Trophoblast cell (in vitro differentiated cells and primary cell): ENCODE results near the gene ADAMTSL3.

Experiments
- DNase-seq, 2 donors: peaks; one replicate each; pipeline ENCODE4 v3.0.0-alpha.2; 2016
- H2AFZ ChIP-seq: 2 replicates; pipeline ENCODE4 v1.6.1; 2013; ENCODE audit warnings: low read length, moderate library complexity, mild to moderate bottlenecking; ENCODE audit not compliant: insufficient read depth, poor library complexity
- H2AK5ac ChIP-seq: 2 replicates; pipeline ENCODE4 v1.6.1; 2013; ENCODE audit warnings: mild to moderate bottlenecking, low read length
- H2BK120ac ChIP-seq: 2 replicates; pipeline ENCODE4 v1.6.1; 2013; ENCODE audit warnings: low read length, mild to moderate bottlenecking, moderate library complexity; ENCODE audit not compliant: insufficient read depth, poor library complexity
- H2BK12ac ChIP-seq: 2 replicates; pipeline ENCODE4 v1.6.1; 2013; ENCODE audit warnings: mild to moderate bottlenecking, low read length, moderate library complexity
- H2BK5ac ChIP-seq: 2 replicates; pipeline ENCODE4 v1.6.1; 2013; ENCODE audit warnings: low read length, low read depth, moderate library complexity, mild to moderate bottlenecking; ENCODE audit not compliant: poor library complexity
- H3K14ac ChIP-seq: 2 replicates; pipeline ENCODE4 v1.6.1; 2013; ENCODE audit warnings: mild to moderate bottlenecking, low read length
- H3K18ac ChIP-seq: 2 replicates; pipeline ENCODE4 v1.6.1; 2013; ENCODE audit warnings: mild to moderate bottlenecking, low read length
- H3K23ac ChIP-seq: 2 replicates; pipeline ENCODE4 v1.6.1; 2013; ENCODE audit warnings: low read length
- H3K27ac ChIP-seq: 2 replicates; pipeline ENCODE4 v1.5.1; 2013; ENCODE audit warnings: low read depth, mild to moderate bottlenecking, inconsistent platforms, low read length, moderate library complexity
- H3K27me3 ChIP-seq: 2 replicates; pipeline ENCODE4 v1.6.1; 2013; ENCODE audit warnings: inconsistent platforms, mild to moderate bottlenecking, low read length, moderate library complexity; ENCODE audit not compliant: insufficient read depth
- H3K36me3 ChIP-seq, 2 experiments: 1 replicate in 1 of 2; 2 replicates in 1 of 2; pipeline ENCODE4 v1.6.1; 2013; ENCODE audit warnings: low read length in 2 of 2, mild to moderate bottlenecking in 2 of 2, moderate library complexity in 1 of 2; ENCODE audit not compliant: insufficient read depth in 2 of 2, control insufficient read depth in 1 of 2
- H3K4ac ChIP-seq: 2 replicates; pipeline ENCODE4 v1.6.1; 2013; ENCODE audit warnings: low read depth, mild to moderate bottlenecking, low read length, moderate library complexity
- H3K4me1 ChIP-seq, 2 experiments: 1 replicate in 1 of 2; 2 replicates in 1 of 2; pipeline ENCODE4 v1.6.1; 2013; ENCODE audit warnings: low read length in 2 of 2, mild to moderate bottlenecking in 2 of 2, moderate library complexity in 1 of 2; ENCODE audit not compliant: insufficient read depth in 2 of 2, control insufficient read depth in 1 of 2
- H3K4me2 ChIP-seq: 2 replicates; pipeline ENCODE4 v1.6.1; 2013; ENCODE audit warnings: inconsistent platforms, mild to moderate bottlenecking, low read length, moderate library complexity
- H3K4me3 ChIP-seq: 2 replicates; pipeline ENCODE4 v1.5.1; 2013; ENCODE audit warnings: mild to moderate bottlenecking, low read depth, low read length, inconsistent platforms
- H3K79me1 ChIP-seq: one replicate; pipeline ENCODE4 v1.6.1; 2013; ENCODE audit warnings: low read length
- H3K79me2 ChIP-seq: 2 replicates; pipeline ENCODE4 v1.6.1; 2013; ENCODE audit warnings: low read length, mild to moderate bottlenecking; ENCODE audit not compliant: control insufficient read depth, insufficient read depth, poor library complexity
- H3K9ac ChIP-seq: 2 replicates; pipeline ENCODE4 v1.6.1; 2013; ENCODE audit warnings: mild to moderate bottlenecking, low read length
- H3K9me3 ChIP-seq: 2 replicates; pipeline ENCODE4 v1.6.1; 2013; ENCODE audit warnings: low read depth, mild to moderate bottlenecking, control low read depth, inconsistent platforms, low read length; ENCODE audit not compliant: insufficient read depth
- H4K12ac ChIP-seq: 2 replicates; pipeline ENCODE4 v1.6.1; 2013; ENCODE audit warnings: low read depth, mild to moderate bottlenecking, low read length, moderate library complexity
- H4K8ac ChIP-seq: 2 replicates; pipeline ENCODE4 v1.6.1; 2013; ENCODE audit warnings: low read depth, mild to moderate bottlenecking, low read length, moderate library complexity
- H4K91ac ChIP-seq: one replicate; pipeline ENCODE4 v1.6.1; 2013; ENCODE audit warnings: low read depth, mild to moderate bottlenecking, low read length, moderate library complexity
- WGBS: extraction: QIAGEN DNeasy Blood & Tissue Kit; methylation state at CpG from one replicate; pipeline ENCODE4 v1.1.7; 2013; ENCODE audit warnings: missing lambda C conversion rate; ENCODE audit not compliant: insufficient read length, insufficient coverage; ENCODE audit errors: extremely low coverage; 5-methylcytosine and 5-hydroxymethylcytosine counted together

The ADAMTSL3 gene

DNA sequence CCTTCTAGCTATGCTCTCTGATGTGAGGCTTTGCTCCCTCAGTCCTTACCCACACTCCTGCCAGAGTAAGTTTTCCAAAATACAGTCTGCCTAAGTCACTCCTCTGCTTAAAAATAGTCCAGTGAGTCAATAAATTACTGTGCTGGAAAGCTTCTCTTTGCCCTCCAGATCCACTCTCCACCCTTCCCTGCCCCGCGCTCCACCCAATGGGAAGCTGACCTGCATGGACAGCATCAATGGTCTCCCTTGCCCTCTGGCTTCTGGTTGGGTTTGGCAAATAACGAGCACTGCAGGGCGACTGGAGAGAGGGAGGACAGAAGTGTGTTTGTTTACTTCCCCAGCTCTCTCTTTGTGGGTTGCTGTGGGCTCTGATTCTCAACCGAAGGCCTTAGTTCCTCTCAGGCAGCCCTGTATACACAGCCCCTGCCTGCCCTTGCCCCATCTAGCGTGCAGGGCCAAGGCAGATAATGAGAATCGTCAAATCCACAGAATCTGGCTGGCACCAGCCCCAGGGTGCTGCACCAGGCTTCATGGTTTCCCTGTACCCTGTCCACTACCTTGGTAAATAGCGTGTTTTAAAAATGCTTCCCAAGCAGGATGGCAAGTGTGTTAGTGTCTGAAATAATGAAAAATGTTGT lies 110.4 kb downstream of the ADAMTSL3 start:
- no peak overlapping the region for H2BK5ac ChIP-seq
- no peaks in the 10 kb centered on the region for H3K79me1 ChIP-seq
- H3K23ac ChIP-seq = no peak overlapping the region
- no peak overlapping the region for H2BK12ac ChIP-seq
- no peak for DNase-seq
- no peak overlapping the region for H3K4me2 ChIP-seq
- no peak overlapping the region for H2BK120ac ChIP-seq
- H2AFZ ChIP-seq = no peak overlapping the region
- H3K36me3 ChIP-seq = no peaks in the 10 kb centered on the region
- H3K18ac ChIP-seq = no peak overlapping the region
- H3K14ac ChIP-seq = no peak overlapping the region
- no peak overlapping the region for H2AK5ac ChIP-seq
- H3K9ac ChIP-seq = no peak overlapping the region
- no peaks in the 10 kb centered on the region for H3K4me1 ChIP-seq
- no peak overlapping the region for H4K8ac ChIP-seq
- H3K4ac ChIP-seq = no peak overlapping the region
- H3K79me2 ChIP-seq = no peaks in the 10 kb centered on the region
- no peaks in the 10 kb centered on the region for H3K9me3 ChIP-seq
- H3K27ac ChIP-seq = no peak overlapping the region
- H3K4me3 ChIP-seq = no peak overlapping the region
- no CpG with 5 or more reads among the region's 8 CpGs for WGBS
- no peak overlapping the region for H4K91ac ChIP-seq
- H4K12ac ChIP-seq = no peak overlapping the region
- H3K27me3 ChIP-seq = no peaks in the 10 kb centered on the region

DNA sequence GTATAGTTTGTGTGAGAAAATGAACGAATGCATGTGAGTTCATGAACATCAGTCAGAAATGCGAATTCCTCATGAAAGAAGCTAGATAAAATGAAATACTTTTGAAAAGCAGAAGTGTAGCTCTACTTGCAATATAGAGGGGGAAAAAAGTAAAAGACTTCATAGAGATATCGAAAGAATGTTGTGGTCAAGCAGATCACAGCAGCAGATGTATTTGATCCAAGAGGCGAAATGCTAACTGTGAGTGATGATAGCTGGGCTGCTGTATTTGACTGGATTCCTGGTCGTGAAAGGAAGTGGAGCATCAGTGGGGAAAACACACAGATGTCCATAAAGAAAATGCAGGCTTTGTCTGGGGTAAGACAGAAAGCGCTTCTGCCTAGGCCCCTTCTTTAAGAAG lies 112.4 kb downstream of the ADAMTSL3 start:
- H3K79me1 ChIP-seq = no peaks in the 10 kb centered on the region
- no peaks in the 10 kb centered on the region for H3K36me3 ChIP-seq
- no peak for DNase-seq
- no peak overlapping the region for H4K91ac ChIP-seq
- H3K9me3 ChIP-seq = no peaks in the 10 kb centered on the region
- H2AK5ac ChIP-seq = no peak overlapping the region
- no peak overlapping the region for H2BK120ac ChIP-seq
- H3K4ac ChIP-seq = no peak overlapping the region
- H3K14ac ChIP-seq = no peak overlapping the region
- no peak overlapping the region for H3K4me2 ChIP-seq
- H3K9ac ChIP-seq = no peak overlapping the region
- H4K12ac ChIP-seq = no peak overlapping the region
- H2AFZ ChIP-seq = no peak overlapping the region
- H3K27ac ChIP-seq = no peak overlapping the region
- WGBS = no CpG with 5 or more reads among the region's 6 CpGs
- H3K79me2 ChIP-seq = no peaks in the 10 kb centered on the region
- H3K4me3 ChIP-seq = no peak overlapping the region
- H3K4me1 ChIP-seq = no peaks in the 10 kb centered on the region
- H3K23ac ChIP-seq = no peak overlapping the region
- no peak overlapping the region for H2BK12ac ChIP-seq
- H3K18ac ChIP-seq = no peak overlapping the region
- no peak overlapping the region for H2BK5ac ChIP-seq
- H4K8ac ChIP-seq = no peak overlapping the region
- H3K27me3 ChIP-seq = no peaks in the 10 kb centered on the region

DNA sequence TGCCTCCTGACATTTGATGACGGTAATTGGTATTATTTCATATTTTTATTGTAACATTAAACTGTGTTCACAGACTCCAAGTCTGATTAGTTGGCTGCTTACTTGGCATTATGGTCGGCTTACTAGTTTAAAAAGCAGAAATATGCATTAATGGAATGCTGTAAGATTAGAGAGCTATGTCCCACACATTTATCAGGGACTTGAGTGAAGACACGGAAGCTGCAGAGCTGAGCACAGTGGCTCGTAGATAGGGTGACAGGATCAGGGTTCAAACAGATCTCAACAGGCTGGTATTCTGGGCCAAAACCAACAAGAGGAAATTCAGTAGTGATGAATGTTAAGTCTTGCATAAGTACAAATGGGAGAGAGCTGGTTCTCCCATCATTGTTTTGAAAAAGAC lies 113.8 kb downstream of the ADAMTSL3 start:
- H4K12ac ChIP-seq = no peak overlapping the region
- WGBS = no CpG with 5 or more reads among the region's 4 CpGs

DNA sequence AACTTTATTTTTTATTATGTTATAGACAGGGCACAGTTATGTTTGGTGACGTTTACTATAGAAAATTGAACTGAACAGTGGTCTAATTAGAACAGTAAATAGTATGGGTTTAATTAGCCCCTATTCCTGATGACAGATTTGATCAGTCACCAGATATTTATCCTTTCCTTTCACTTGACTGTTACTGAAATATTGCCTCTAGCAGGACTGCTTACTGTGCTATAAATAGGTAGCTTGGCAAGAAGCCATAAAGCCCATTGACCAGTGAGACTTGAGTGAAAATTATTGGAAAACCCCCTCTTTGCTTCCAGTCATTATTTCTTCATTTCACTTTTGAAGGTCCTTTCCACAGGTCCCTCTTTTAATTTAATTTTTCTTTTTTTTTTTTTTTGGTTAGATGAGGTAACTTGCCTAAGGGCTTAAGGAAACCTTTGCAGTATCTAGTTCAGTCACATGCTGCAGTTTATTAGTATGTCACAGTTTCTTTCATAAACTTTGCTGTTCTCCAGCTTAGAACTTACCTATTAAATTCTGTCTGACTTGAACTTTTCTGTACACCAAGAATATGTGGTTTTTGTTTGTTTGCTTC lies 115.6 kb downstream of the ADAMTSL3 start:
- no peak overlapping the region for H3K18ac ChIP-seq
- WGBS = no CpG with 5 or more reads among the region's 1 CpG

More for the DNA sequence above, 113.8 kb downstream of the ADAMTSL3 start:
- H3K9me3 ChIP-seq = no peaks in the 10 kb centered on the region
- no peak overlapping the region for H4K91ac ChIP-seq
- no peak for DNase-seq
- H2BK12ac ChIP-seq = no peak overlapping the region
- H3K36me3 ChIP-seq = no peaks in the 10 kb centered on the region
- H3K14ac ChIP-seq = no peak overlapping the region
- no peaks in the 10 kb centered on the region for H3K79me1 ChIP-seq
- no peak overlapping the region for H2BK120ac ChIP-seq
- no peak overlapping the region for H3K18ac ChIP-seq
- no peak overlapping the region for H4K8ac ChIP-seq
- no peak overlapping the region for H3K4me2 ChIP-seq
- no peak overlapping the region for H3K4ac ChIP-seq
- no peak overlapping the region for H2AFZ ChIP-seq
- no peaks in the 10 kb centered on the region for H3K27me3 ChIP-seq
- no peak overlapping the region for H3K23ac ChIP-seq
- no peaks in the 10 kb centered on the region for H3K4me1 ChIP-seq
- H3K27ac ChIP-seq = no peak overlapping the region
- H3K4me3 ChIP-seq = no peak overlapping the region
- H3K79me2 ChIP-seq = no peaks in the 10 kb centered on the region
- no peak overlapping the region for H3K9ac ChIP-seq
- H2BK5ac ChIP-seq = no peak overlapping the region
- H2AK5ac ChIP-seq = no peak overlapping the region

More for the DNA sequence above, 115.6 kb downstream of the ADAMTSL3 start:
- Histone ChIP-seq H3K14ac (no peak overlapping the region), H2AFZ (no peak overlapping the region), H3K4me3 (no peak overlapping the region), H4K91ac (no peak overlapping the region), H3K27me3 (no peaks in the 10 kb centered on the region), H3K4me2 (no peak overlapping the region), H3K9me3 (no peaks in the 10 kb centered on the region), H3K27ac (no peak overlapping the region), H2BK5ac (no peak overlapping the region), H4K12ac (no peak overlapping the region), H3K23ac (no peak overlapping the region), H4K8ac (no peak overlapping the region), H2AK5ac (no peak overlapping the region), H3K9ac (no peak overlapping the region), H3K4me1 (no peaks in the 10 kb centered on the region), H3K79me1 (no peaks in the 10 kb centered on the region), H3K79me2 (no peaks in the 10 kb centered on the region), H2BK12ac (no peak overlapping the region), H2BK120ac (no peak overlapping the region), H3K36me3 (no peaks in the 10 kb centered on the region), H3K4ac (no peak overlapping the region)
- DNase-seq = no peak
